HG02610 (cell line): ENCODE data around the gene FMN1.
"Not testable (repeated sequence)": the region's sequence is repeated elsewhere in the genome, so short reads cannot be mapped to it uniquely, and the experiment has no call there.

Source experiments
- ATAC-seq: cut with Tn5 transposase; IDR thresholded peaks from one replicate; pipeline ENCODE4 v1.9.1; 2021; ENCODE audit warnings: mild to moderate bottlenecking, moderate library complexity; ENCODE audit not compliant: unreplicated experiment

The FMN1 gene

GRCh38 chr15:33098094-33099058 is 96.1 kb downstream of the FMN1 start:
- ATAC-seq, result no peak

- no peak for ATAC-seq
Measured at GRCh38 chr15:33096134-33096533, 98.4 kb downstream of the FMN1 start.

- ATAC-seq, result no peak
Measured at GRCh38 chr15:33095641-33096040, 98.9 kb downstream of the FMN1 start.

- ATAC-seq, result no peak
Measured at GRCh38 chr15:33094336-33094735, 100.2 kb downstream of the FMN1 start.

GRCh38 chr15:33093222-33093621 is 101.3 kb downstream of the FMN1 start:
- ATAC-seq, result no peak

GRCh38 chr15:33091983-33092693 is 102.4 kb downstream of the FMN1 start:
- ATAC-seq, result no peak

GRCh38 chr15:33089878-33090757 is 104.4 kb downstream of the FMN1 start:
- ATAC-seq, result no peak

GRCh38 chr15:33089165-33089877 is 105.2 kb downstream of the FMN1 start:
- no peak for ATAC-seq

- ATAC-seq, result no peak
Measured at GRCh38 chr15:33086500-33087121, 107.9 kb downstream of the FMN1 start.

- ATAC-seq, result no peak
Measured at GRCh38 chr15:33084661-33085060, 109.9 kb downstream of the FMN1 start.

GRCh38 chr15:33083232-33084081 is 111.1 kb downstream of the FMN1 start:
- ATAC-seq, result no peak

GRCh38 chr15:33080006-33080405 is 114.5 kb downstream of the FMN1 start:
- ATAC-seq, result no peak

- no peak for ATAC-seq
Measured at GRCh38 chr15:33078607-33079006, 115.9 kb downstream of the FMN1 start.

GRCh38 chr15:33076937-33077336 is 117.6 kb downstream of the FMN1 start:
- no peak for ATAC-seq

- ATAC-seq, result no peak
Measured at GRCh38 chr15:33074942-33075341, 119.6 kb downstream of the FMN1 start.

GRCh38 chr15:33074212-33074611 is 120.3 kb downstream of the FMN1 start:
- ATAC-seq, result no peak

- ATAC-seq, result no peak
Measured at GRCh38 chr15:33071451-33071850, 123.1 kb downstream of the FMN1 start.

GRCh38 chr15:33069903-33070302 is 124.6 kb downstream of the FMN1 start:
- not testable (repeated sequence) for ATAC-seq

- no peak for ATAC-seq
Measured at GRCh38 chr15:33069161-33069560, 125.4 kb downstream of the FMN1 start.
